Stimulated activated CD4-positive, alpha-beta T cell treated with anti-CD3 and anti-CD28 coated beads, Interleukin-12 subunit alpha, Interleukin-12 subunit beta, amount 100 ng/mL, for 24 hours (primary cell): Measurements from ENCODE around the gene COTL1.

Experiments
- DNase-seq, 2 experiments: peaks; one replicate each; pipeline ENCODE4 v3.0.0-alpha.2; 2020; ENCODE audit warnings: low read depth in 2 of 2

COTL1 gene

DNA sequence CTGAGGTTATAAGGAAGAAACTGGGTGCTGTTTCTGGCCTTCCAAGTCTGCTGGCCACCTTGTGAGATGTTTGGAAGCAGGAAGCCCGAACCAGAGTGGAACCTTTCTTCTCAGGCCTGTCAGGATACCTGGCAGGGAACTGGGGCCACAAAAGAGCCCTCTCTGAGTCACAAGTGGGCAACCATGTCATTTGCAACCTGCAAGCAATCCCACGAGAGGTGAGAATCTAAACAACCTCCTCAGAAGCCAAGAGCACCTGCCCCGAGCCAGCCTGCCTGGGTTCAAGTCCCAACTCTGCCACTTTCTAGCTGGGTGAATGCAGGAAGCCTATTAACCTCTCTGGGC, 3.3 kb downstream of the COTL1 start:
- DNase-seq, result no peak

DNA sequence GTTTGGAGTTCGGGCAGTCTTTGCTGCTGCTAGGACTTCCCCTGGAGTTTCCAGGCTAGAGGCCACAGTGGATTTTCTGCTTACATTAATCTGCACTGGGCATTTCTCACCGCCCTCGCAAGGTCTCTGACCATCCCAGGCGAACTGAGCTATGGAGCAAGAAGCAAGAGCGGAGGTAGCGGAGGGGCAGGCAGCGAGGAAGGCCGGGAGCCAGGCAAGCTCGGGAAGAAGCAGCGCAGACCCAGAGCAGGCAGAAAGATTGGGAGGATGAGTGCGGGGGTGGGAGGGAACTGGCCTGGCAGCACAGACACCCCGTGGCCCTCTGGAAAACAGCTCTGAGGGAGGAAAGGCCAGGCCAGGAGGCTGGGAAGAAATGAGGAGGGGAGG, 3.8 kb downstream of the COTL1 start:
- DNase-seq, result no peak

DNA sequence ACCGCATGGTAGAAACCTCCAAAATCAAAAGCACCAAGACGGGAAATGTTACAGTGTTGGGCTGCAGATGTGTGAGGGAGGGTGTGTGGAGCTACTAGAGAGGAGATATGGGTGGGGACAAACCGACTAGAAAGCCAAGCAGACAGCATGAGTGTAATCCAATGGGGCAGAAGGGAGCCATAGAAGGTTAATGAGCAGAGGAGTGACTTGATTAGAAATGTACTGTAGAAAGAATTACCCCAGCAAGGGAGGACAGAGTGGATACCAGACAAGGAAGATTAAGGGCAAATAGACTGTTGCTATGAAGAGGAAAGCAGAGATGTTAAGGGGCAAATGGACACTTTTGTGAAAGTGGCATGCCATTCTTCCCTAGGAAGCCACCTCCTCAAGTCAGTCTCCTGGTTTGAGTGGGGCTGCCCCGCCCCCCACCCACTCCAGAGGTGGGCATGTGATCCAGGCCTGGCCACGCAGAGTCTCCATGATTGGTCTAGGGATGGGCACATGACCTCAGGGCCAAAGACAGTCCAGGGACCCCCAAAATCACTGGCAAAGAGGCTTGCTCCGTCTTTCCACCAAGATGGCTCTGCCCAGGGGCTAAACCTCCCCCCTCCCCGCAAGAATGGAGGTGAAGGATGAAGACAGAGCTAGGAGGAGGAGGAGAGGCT, 4.3 kb downstream of the COTL1 start:
- no peak for DNase-seq

DNA sequence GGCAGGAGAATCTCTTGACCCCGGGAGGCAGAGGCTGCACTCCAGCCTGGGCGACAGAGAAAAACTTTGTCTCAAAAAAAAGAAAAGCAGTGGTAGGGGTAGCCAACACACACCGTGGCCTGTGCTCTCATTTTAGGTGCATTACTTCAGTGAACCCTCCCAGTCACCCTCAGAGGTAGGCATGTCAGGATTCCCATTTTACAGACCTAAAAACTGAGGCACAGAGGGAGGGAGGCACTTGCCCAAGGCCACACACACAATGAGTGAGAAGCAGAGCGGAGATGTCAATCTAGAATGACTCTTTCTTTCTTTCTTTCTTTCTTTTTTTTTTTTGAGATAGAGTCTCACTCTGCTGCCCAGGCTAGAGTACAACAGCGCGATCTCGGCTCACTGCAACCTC, 5.2 kb downstream of the COTL1 start:
- DNase-seq, result no peak

DNA sequence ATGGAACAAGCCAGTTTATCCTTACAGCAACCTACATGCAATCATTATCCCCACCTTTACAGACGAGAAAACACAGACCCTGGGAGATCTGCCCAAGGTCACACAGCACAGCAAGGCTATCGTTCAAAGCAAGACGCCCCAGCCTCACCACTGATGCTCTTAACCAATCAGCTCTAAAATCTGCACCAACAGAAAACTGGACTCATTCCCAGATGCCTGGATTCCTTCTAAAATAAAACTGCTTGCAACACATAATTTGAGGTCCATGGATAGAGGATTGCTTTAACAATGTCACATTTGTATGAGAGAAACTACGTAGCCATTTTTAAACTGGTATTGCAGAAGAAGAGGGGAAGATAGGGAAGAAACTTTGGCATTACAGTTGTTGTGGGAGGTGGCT, 6.8 kb downstream of the COTL1 start:
- no peak for DNase-seq

DNA sequence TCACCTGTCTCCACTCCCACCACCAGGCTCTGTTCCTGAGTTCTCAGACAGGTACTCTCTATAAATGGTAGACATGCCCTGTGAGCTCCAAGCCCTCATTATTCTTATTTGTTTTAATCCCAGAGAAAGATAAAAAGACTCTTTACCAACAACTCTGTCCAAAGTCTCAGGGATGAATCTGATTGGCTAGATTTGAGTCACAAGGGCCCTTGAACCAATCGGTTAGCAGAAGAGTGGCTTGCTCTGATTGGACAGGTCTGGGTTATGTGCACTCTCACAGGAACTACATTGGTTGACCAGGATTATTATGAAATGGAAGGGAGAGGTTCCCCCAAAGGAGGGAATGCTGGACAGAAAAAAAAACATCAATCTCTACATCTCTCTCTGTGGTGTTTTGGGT, 7.5 kb downstream of the COTL1 start:
- DNase-seq, result no peak

DNA sequence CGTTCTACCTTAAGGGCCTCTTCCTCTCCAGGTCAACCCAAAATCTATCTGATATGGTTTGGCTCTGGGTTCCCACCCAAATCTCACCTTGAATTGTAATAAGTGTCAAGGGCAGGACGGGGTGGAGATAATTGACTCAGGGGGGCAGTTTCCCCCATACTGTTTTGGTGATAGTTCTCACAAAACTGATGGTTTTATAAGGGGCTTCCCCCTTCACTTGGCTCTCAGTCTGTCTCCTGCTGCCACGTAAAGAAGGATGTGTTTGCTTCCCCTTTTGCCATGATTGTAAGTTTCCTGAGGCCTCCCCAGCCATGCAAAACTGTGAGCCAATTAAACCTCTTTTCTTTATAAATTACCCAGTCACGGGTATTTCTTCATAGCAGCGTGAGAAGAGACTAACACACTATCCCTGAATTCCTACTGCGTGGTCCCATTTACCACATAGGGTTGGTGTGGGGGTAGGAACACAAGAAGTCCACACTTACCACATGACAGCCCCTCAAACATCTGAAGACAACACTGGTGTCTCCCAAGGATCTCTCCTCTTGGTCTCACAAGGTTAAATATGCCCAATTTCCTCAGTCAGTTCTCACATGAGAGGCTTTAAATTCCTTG, 8.2 kb downstream of the COTL1 start:
- no peak for DNase-seq

DNA sequence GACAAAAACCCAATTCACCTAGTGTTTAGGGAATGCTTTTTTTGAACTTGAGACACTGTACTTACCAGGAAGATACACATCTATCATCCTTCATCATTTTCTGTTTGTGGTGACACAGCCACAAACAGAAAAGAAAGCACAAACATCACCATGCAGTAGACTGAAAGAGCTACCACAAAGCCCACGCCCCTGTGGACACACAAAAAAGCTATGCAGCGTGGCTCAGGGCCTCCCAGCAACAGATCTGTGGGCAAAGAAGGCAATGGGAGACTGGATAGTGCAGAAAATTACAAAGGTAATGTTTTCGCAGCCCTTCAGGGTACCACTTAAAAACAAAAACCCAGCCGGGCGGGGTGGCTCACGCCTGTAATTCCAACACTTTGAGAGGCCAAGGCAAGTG, 9.6 kb downstream of the COTL1 start:
- no peak for DNase-seq

DNA sequence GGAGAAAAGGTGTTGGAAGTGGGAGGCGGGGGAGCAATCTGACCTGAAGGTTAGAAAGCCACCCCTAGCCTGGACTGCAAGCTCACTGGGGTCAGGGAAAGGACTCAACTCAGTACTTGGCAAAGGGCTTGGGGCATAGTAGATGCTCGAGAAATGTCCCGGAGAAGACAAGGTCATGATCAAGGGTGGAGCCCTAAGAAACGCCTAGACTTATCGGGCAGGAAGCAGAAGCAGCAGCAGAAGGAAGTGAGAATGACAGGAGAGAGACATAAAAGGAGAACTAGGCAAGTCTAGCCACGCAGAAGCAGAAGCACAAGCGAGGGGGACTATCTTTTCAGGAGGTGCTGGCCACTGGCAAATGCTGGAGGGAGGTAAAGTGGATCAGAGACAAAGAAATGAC, 10.2 kb downstream of the COTL1 start:
- no peak for DNase-seq

DNA sequence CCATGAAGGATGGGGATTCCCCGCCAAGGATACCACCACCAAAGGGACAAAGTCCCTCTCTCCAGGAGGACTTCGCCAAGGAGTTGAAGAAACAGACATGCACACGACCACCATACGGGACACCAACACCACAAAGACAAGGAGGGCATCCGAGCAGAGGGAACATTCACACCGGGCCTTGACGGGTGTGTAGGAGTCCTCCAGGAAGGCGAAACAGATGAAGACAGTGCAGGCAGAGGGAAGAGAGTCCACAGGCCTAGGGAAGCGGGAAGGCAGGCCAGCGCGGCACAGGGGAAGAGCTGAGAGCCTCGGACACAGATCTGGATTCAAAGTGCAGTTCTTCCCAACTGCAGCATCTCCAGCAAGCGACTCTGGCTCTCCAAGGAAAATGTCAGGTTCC, 10.8 kb downstream of the COTL1 start:
- no peak for DNase-seq

DNA sequence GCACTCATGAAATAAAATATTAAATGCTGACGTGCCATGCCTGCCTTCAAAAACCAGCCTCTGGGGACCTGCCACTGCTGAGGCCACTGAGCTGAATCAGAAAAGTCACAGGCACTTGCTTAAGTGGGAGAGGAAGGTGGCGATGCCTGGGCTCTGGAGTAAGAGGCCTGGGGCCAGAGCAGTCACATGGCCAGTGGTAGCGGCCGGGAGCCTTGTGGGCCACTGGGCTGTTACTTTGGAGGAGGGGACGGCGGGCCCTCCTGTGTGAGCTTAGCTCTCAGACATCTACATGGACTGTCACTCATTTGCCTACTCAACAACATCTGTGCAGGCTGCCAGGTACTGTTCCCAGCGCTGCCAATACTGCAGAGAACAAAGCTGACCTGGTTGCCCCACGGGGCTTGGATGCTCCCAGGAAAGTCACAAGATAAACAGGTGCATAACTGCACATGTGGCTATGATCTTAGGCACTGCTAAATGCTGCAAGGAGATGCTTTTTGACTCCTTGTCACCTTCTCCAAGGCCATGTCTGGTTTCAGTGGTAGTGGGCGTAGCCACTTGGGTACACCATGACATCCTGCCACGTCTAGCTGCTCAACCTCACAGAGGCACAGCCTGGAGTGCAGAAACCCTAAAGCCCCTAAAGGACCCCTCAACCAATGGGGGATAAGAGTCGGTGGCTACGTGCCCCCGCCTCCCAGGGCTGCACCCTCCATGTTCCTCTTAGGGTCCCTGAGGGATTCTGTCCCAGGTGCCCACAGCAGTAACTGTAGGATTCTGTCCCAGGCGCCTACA, 11.6 kb downstream of the COTL1 start:
- DNase-seq, result no peak

DNA sequence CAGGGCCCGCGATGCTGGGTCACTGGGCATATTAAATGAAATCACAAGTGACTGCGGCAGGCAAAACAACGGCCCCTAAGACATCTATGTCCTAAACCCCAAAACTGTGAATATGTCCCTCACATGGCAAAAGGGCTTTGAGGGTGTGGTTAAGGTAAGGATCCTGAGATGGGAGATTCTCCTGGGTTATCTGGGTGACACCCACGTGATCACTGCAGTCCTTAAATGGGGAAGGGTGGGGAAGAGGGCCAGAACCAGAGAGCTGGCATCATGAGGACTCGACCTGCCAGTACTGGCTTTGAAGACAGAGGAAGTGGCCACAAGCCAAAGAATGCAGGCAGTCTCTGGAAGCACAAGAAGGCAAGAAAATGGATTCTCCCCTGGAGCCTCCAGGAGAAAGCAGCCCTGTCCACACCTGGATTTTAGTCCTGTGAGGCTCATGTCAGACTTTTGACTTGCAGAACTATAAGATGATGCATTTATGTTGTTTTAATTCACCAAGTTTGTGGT, 12.5 kb downstream of the COTL1 start:
- DNase-seq, result no peak

DNA sequence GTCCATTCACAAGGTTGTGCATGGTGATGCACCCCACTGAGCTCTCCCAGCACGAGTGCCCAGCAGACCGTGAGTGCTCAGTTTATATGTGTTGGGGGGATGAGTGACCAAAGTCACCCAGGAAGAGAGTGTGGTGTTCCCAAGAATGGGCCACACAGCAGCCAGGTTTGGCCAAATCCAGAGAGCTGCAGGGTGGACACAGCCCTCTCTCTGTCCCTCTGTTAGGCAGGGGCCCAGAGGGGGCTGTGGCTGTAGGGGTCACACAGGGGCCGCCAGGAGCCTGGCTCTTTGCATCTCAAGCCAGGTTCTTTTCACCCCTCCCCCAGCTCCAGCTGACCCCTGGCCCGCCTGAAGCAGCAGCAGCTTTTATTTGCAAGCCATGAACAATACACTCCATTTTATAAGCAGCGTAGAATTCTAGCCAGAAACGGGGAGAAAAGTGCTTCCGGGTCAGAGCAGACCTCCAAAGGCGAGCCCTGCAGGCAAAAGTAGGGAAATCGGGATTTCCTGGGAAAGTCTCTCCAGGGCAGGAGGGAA, 13.3 kb downstream of the COTL1 start:
- DNase-seq, result no peak

DNA sequence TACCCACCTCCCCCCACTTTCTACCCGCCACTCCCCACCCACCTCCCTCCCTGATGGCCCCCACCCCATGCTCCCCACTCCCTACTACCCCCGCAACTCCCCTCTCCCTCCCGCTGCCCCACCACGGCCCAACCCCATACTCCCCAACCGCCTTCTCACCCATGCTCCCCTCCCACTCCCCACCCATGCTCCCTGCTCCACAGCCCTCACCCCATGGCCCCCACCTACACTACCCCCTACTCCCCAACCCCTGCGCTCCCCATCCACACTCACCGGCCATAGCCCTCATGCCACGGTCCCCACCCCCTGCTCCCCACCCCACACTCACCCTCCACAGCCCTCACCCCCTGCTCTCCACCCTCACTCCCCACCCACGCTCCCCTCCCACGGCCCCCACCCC, 13.9 kb downstream of the COTL1 start:
- DNase-seq, result no peak

DNA sequence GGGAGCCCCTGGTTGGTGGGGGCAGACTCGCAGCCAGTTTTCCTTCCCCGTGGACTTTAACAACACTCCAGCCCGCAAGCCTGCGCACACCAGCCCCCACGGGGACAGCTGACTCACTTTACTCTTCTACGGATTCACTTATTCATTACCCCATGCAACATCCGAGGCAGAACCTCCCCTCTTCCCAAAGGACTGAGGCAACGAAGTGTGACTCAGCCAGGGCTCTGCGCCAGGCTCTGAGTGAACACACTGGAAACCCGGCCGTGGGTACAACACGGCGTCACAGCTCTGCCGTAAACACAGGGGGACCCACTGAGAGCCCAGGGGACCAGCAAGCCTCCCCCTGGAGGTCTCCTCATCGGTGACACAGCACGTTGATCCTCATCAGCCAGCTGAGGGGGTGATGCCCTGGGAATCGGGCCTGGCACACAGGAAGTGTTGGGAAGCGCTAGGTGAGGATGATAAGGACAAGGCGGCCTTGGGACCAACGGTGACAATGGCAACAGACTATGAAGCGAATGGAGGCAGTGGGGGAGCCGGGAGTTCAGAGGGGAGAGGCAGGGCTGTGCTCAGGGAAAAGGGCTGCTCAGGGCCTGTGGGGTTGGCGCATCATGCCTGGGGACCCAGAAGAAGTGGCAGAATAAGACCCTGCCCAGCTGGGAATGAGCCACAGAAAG, 14.6 kb downstream of the COTL1 start:
- DNase-seq, result peak in 1 of 2 experiments; percentile 34

DNA sequence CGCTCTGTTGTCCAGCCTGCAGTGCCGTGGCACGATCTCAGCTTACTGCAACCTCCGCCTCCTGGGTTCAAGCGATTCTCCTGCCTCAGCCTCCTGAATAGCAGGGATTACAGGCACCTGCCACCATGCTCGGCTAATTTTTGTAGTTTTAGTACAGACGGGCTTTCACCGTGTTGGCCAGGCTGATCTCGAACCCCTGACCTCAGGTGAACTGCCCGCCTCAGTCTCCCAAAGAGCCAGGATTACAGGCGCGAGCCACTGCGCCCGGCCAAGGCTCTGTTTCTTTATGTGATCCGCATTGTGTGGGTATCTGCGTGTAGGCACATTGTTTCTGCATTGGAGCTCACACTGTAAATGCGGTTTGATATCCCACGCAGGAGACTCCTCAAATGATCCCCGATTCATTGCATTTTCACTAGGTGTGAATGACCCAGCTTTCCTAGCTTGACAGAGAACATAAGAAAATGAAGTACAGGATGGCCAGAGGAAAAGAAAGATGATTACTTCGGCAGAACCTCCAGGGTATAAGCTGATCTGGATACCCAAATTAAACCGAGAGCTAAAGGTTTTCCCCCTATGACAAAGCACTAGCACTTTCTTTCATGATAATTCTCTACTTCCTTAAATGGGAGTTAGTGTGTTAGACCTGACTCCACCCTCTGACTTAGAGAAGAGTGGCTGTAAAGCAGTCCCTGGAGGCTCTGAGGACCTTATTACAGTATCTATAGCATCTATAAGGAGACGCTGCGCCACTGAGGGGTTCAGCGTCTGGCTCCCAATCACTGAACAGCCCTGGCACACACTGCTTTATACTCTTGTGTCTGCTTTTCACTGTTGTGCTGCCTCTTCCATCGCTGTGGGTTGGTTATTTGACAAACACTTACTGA, 17.3 kb downstream of the COTL1 start:
- DNase-seq, result no peak

DNA sequence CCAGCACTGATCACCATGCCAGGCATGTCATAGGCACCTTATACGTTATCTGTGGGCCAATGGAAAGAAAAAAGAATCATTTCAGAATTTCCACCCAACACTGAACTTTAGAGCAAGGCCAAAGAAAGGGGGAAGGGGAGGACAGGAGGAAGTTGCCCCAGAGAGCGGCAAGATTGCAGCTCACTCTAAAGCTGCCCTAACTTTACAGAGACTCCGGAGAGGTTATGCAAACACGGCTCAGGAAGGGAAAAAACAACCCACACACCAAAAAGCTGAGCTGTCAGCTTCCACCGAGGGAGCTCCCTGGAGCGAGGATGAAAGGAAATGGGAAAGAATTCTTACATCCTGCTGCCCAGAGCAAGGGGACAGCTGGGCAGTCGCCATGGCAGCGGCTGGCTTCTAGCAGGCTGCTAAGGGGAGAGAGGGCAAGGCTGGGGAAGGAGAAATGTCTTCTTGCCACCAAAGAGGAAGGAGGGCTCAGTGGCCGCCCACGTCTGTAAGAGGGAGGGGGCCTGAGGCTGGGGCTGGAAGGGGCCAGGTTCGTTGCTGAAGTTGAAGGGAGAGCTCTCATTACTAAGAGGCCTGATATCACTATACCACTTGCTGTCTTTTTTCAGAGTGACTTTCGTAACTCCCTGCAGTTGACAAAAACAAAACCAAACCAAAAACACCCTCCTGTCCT, 18.2 kb downstream of the COTL1 start:
- peak; percentile 54 to 62 for DNase-seq

DNA sequence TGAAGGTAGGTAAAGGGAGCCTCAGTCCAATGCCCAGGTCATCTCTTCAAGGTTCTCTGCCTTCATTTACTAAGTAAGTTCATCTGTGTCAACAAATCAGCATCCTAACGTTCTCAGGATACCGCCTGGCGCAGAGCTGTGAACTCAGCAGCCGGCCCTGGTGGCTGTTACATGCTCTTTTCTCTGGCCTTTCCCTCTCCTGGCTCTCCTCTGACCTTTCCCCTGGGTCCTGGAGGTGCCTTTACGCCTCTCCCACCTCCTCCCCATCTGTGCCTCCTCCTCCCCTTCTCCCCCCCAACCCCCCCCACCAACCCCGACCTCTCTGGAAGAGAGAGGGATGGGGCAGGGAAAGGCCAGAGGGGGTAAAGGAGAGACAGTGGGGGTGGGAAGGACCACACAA, 19.5 kb downstream of the COTL1 start:
- no peak for DNase-seq

DNA sequence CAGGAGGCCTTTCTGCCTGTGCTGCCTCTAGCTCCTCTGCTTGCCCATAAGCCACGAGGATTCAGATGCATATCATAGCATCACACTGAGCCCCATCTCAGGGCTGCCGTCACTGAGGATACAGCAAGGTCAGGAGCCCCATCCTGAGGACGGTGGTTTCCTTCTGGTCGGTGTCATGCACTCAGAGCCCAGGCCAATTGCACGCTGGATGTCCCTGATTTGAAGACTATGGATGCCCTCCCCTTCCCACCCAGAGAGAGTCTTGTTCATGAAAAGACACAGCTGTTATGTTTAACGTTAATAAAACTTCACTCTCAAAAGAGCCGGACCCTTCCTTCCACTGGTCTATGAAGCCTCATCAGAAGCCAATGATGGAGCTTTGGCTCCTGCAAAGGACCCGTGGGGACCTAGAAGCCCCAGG, 19.9 kb downstream of the COTL1 start:
- DNase-seq, result no peak

DNA sequence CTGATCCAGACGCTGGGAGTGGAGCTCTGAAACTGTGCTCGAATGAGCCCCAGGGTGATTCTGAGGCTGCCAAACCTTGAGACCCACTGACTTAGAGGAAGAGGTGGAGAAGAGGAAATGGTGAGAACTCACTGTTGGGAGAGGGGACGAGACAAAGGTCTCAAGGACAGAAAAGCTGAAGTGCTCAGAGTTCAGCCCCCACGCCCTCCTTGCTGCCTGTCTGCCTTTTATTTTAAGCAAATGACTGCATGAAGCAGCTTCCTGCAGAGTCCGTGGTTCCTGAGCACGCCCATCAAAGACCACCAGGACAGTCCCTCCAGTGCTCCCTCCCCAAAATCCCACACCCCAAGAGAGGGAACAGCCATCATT, 20.4 kb downstream of the COTL1 start:
- no peak for DNase-seq
